ELF-1 (cell line): ENCODE data around the gene PAK1IP1.
A peak's percentile ranks its signal among the peaks of the same experiment; 100 is the strongest.
"Not testable (repeated sequence)": the region's sequence is repeated elsewhere in the genome, so short reads cannot be mapped to it uniquely, and the experiment has no call there.

Experiments used
- DNase-seq: peaks from one replicate; pipeline ENCODE4 v3.0.0-alpha.2; 2016; ENCODE audit warnings: low read depth, low spot score

PAK1IP1 gene

GRCh38 chr6:10741643-10742042, 46.9 kb downstream of the PAK1IP1 start:
- DNase-seq = not testable (repeated sequence)

GRCh38 chr6:10742251-10742650, 47.5 kb downstream of the PAK1IP1 start:
- DNase-seq = no peak

GRCh38 chr6:10743515-10743914, 48.7 kb downstream of the PAK1IP1 start:
- DNase-seq = no peak

DNA sequence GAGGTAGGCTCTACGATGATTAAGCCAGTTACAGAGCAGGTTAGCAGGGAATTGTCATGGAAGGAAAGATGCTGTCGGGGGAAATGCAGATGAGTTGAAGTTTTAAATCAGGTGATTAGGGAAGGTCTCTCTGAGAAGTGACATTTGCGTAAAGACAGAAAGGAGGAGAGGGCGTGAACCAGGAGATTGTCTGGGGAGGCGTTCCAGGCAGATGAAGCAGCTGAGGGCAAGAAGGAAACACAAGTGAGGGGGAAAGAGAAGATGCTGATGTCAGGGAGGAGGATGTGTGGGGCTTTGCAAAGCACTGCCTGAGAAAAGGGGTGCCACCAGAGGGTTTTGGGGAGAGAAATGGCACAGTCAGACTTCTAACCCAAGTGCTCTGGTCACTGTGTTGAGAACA, 50.3 kb downstream of the PAK1IP1 start:
- peak; percentile 2 for DNase-seq

DNA sequence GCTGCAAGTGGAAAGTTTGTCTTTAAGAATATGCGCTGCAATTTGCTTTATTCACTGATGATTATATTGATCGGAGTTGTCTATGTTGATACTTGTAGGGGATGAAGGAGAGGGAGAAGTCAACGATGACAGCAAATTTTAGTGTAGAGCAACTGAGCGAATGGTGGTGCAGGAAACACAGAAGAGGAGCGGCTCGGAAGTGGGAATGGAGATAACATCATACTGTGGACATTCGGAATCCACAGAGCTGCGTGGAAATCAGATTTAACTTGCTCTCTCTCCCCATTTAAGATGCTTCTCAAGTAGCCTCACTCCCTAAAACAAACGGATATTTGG, 52.1 kb downstream of the PAK1IP1 start:
- no peak for DNase-seq

DNA sequence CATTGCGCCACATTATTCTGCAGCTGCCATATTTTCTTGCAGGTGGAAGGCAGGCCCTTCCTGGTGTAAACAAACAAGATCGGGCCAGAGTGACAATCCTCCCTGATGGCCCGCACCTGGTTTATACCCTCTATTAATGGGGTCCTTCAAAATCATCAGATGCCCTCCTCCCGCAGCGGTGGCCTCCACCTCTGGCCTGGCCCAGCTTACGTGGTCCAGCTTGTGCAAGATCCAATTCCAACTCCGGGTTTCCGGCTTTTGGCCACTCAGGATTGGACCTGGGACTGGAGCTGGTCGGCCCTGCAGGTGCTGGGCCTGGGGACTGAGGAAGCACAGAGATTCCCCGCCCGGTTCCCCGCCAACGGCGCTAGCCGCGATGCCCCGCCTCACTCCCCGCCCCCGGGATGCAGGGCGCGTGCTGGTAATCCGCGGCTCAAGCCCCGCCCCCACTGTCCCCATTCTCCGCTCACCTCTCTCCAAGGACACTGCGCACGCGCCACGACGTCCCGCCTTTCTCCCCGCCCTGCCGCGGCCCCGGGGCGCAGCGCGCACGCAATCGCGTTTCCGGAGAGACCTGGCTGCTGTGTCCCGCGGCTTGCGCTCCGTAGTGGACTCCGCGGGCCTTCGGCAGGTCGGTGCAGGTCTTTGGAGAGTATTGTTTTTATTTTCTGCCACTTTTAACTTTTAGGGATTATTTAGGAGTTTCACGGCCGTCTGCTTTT, 52.6 kb downstream of the PAK1IP1 start, which contains the start of gene TMEM14B:
Gene TMEM14B, plus strand, starts transcription at position 555 of the 722 bp plus-strand sequence. CDS start 1,441 bp downstream, outside the sequence.
- DNase-seq = peak; percentile 99

- peak; percentile 31 for DNase-seq
Observed at GRCh38 chr6:10749734-10750133, 55.0 kb downstream of the PAK1IP1 start.

- DNase-seq = not testable (repeated sequence)
Observed at GRCh38 chr6:10750568-10750967, 55.8 kb downstream of the PAK1IP1 start.

DNA sequence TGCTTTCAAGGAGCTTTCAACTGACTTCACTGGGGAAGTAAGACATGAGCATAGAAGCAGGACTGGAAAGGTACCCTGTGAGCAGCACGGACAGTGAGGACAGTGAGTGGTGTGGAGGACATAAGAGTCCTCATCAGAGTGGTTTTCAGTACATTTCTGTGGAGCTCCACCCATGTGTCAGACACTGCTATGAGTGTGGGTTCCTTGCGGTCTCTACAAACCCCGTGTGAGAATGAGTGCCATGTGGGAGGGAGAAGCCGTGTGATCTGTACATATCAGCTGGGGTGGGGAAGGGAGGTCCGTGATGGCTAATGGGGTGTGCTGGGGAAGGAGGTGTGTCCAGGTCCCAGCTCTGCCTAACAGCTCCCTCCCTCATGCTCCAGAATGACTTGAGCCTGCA, 57.0 kb downstream of the PAK1IP1 start:
- DNase-seq = not testable (repeated sequence)

GRCh38 chr6:10756085-10756484, 61.3 kb downstream of the PAK1IP1 start:
- DNase-seq = no peak
